T-helper 9 cell (primary cell): ENCODE measurements around the gene EXTL1.

Experiments used
- DNase-seq: peaks from one replicate; pipeline ENCODE4 v3.0.0-alpha.2; 2020

Gene EXTL1

GRCh38 chr1:26025517-26025916, 3.9 kb downstream of the EXTL1 start:
- DNase-seq: no peak

- DNase-seq: no peak
These were observed 6.3 kb downstream of the EXTL1 start for GRCh38 chr1:26027716-26028489.

- no peak for DNase-seq
These were observed 7.0 kb downstream of the EXTL1 start for GRCh38 chr1:26028490-26028980.

GRCh38 chr1:26029054-26029863, 7.7 kb downstream of the EXTL1 start:
- DNase-seq: no peak

- no peak for DNase-seq
These were observed 8.4 kb downstream of the EXTL1 start for GRCh38 chr1:26029864-26030481.

GRCh38 chr1:26031196-26031595, 9.6 kb downstream of the EXTL1 start:
- no peak for DNase-seq

- DNase-seq: no peak
These were observed 10.1 kb downstream of the EXTL1 start for GRCh38 chr1:26031611-26032220.

GRCh38 chr1:26032656-26033357, 11.2 kb downstream of the EXTL1 start:
- DNase-seq: no peak

GRCh38 chr1:26034504-26035202, 13.1 kb downstream of the EXTL1 start:
- DNase-seq: no peak

- peak; percentile 86 for DNase-seq
These were observed 13.8 kb downstream of the EXTL1 start for GRCh38 chr1:26035203-26035958.

GRCh38 chr1:26035959-26036755, 14.6 kb downstream of the EXTL1 start:
- DNase-seq: peak; percentile 77

- no peak for DNase-seq
These were observed 15.2 kb downstream of the EXTL1 start for GRCh38 chr1:26036756-26037281.

- no peak for DNase-seq
These were observed 16.3 kb downstream of the EXTL1 start for GRCh38 chr1:26037904-26038303.

GRCh38 chr1:26038477-26038876, 16.9 kb downstream of the EXTL1 start:
- no peak for DNase-seq

- DNase-seq: no peak
These were observed 17.3 kb downstream of the EXTL1 start for GRCh38 chr1:26038904-26039303.

GRCh38 chr1:26041401-26041800, 19.8 kb downstream of the EXTL1 start:
- no peak for DNase-seq

GRCh38 chr1:26041978-26042377, 20.4 kb downstream of the EXTL1 start:
- no peak for DNase-seq

- no peak for DNase-seq
These were observed 22.2 kb downstream of the EXTL1 start for GRCh38 chr1:26043765-26044164.

GRCh38 chr1:26044414-26044813, 22.8 kb downstream of the EXTL1 start:
- no peak for DNase-seq
